ENCODE data around the gene DNM3. TPM values are rescaled to one million over a fixed set of nuclear protein-coding genes. Genes with fewer than 3 reads are reported as not detected.

The DNM3 gene
- total and polyA plus RNA-seq, 2 donors (not counting 1 experiment from before 2014, with no cell fraction given): 1.0 to 1.3 TPM

DNA sequence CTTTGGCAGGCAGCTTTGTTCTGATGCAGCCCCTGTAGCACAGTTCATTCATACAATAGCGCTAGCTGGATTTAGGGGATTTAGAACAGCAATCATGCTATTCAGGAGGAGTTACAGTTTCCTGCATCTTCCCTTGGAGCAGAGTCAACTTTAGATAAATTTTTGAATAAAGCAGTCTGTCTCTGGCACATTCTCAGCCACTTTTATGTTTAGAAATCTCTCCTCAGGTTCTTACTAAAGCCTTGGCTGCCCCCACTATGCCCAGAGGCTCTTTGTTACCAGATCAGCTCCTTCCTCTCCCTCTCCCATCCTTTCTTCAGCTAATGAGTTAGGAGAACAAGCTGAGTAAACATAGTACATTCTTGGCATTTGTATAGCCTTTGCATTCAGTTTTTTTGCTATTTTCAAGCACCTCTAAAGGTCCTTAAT is 619.6 kb downstream of the DNM3 start:
- H3K9ac ChIP-seq (ENCODE audit: low read length): no peak overlapping the region
- no peak overlapping the region for H3K4me3 ChIP-seq (ENCODE audit: control extremely low read depth in 1 of 5, extremely low read depth in 1 of 5, insufficient read depth in 1 of 5, low read depth in 2 of 5, low read length in 4 of 5)
- H3K4me1 Mint-ChIP-seq: no peaks in the 10 kb centered on the region
- no peak overlapping the region for H3K27ac Mint-ChIP-seq
- H3K27me3 Mint-ChIP-seq: peaks cover 9% of the 10 kb centered on the region
- no peaks in the 10 kb centered on the region for H4K20me1 ChIP-seq (ENCODE audit: control insufficient read depth, insufficient read depth, low read length, poor library complexity, severe bottlenecking)
- H3K36me3 ChIP-seq (replicated peaks in 1 of 2; ENCODE audit: control extremely low read depth in 1 of 2, control insufficient read depth in 1 of 2, extremely low read depth in 1 of 2, insufficient read depth in 2 of 2, low read length in 1 of 2): no peaks in the 10 kb centered on the region
- no peaks in the 10 kb centered on the region for H3K9me3 Mint-ChIP-seq (ENCODE audit: insufficient read depth)
- intact Hi-C loops (cut with micrococcal nuclease): no loop called here
- DNase-seq: no peak
- CTCF ChIA-PET: interaction anchor here (1.0 to 1.1 kb wide), 2 partner anchors 10 to 156 kb away, joined by 3 read pairs; no protein-coding TSS in a partner anchor
- no peak overlapping the region for H2AFZ ChIP-seq (ENCODE audit: insufficient read depth, low read depth, low read length, poor library complexity, severe bottlenecking)
- ATAC-seq (ENCODE audit: low read depth): no peak
- H3K4me1 ChIP-seq (ENCODE audit: control insufficient read depth in 2 of 2, insufficient read depth in 2 of 2, low read length in 2 of 2): no peaks in the 10 kb centered on the region
- POLR2A ChIA-PET: no interaction called here
- no peak overlapping the region for H3K4me3 Mint-ChIP-seq
- H3K27ac ChIP-seq (ENCODE audit: low read length in 2 of 2): no peak overlapping the region
- H3K27me3 ChIP-seq (replicated peaks in 1 of 4; ENCODE audit: control extremely low read depth in 1 of 4, control insufficient read depth in 3 of 4, insufficient read depth in 4 of 4, low read length in 3 of 4): no peaks in the 10 kb centered on the region
- H3K4me2 ChIP-seq (replicated peaks; ENCODE audit: low read depth, low read length, poor library complexity, severe bottlenecking): no peak overlapping the region
- H3K9me3 ChIP-seq (ENCODE audit: control extremely low read depth in 1 of 3, control insufficient read depth in 2 of 3, insufficient read depth in 1 of 3, low read length in 2 of 3): no peaks in the 10 kb centered on the region
- no peaks in the 10 kb centered on the region for H3K79me2 ChIP-seq (ENCODE audit: control insufficient read depth, insufficient read depth, low read length)
- WGBS (ENCODE audit: insufficient coverage): 100% methylated on average over 1 of the region's 1 CpG
- no peak for TF ChIP-seq EZH2 (IDR thresholded peaks at IDR 0.05; ENCODE audit: borderline replicate concordance, insufficient read depth, low read depth, low read length, poor library complexity, severe bottlenecking)
- TF ChIP-seq, protein P1, sequence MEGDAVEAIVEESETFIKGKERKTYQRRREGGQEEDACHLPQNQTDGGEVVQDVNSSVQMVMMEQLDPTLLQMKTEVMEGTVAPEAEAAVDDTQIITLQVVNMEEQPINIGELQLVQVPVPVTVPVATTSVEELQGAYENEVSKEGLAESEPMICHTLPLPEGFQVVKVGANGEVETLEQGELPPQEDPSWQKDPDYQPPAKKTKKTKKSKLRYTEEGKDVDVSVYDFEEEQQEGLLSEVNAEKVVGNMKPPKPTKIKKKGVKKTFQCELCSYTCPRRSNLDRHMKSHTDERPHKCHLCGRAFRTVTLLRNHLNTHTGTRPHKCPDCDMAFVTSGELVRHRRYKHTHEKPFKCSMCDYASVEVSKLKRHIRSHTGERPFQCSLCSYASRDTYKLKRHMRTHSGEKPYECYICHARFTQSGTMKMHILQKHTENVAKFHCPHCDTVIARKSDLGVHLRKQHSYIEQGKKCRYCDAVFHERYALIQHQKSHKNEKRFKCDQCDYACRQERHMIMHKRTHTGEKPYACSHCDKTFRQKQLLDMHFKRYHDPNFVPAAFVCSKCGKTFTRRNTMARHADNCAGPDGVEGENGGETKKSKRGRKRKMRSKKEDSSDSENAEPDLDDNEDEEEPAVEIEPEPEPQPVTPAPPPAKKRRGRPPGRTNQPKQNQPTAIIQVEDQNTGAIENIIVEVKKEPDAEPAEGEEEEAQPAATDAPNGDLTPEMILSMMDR (IDR thresholded peaks at IDR 0.05): no peak

Small RNAs within 50 kb of the gene (small RNA-seq; reads per million reads assigned to genes)
- gene MIR199A2 (ENCODE audit: insufficient read length, low read depth, low replicate concordance): not detected
- gene RNU6-157P (ENCODE audit: insufficient read length, low read depth, low replicate concordance): not detected

Other genes with a start within 250 kb of the DNM3 start
- gene MYOCOS, start 219.3 kb upstream of the DNM3 start, total RNA-seq: 0.32 and 0.39 TPM in 2 replicates
- not detected in 2 replicates for gene MYOCOS, start 219.3 kb upstream of the DNM3 start, polyA plus RNA-seq
- gene MYOC, start 188.8 kb upstream of the DNM3 start, total RNA-seq: not detected in 2 replicates
- gene MYOC, start 188.8 kb upstream of the DNM3 start, polyA plus RNA-seq: not detected in 2 replicates
- gene VAMP4, start 99.4 kb upstream of the DNM3 start, total RNA-seq: 17.5 and 21.8 TPM in 2 replicates
- 11.6 and 16.4 TPM in 2 replicates for gene VAMP4, start 99.4 kb upstream of the DNM3 start, polyA plus RNA-seq
- gene METTL13, start 59.8 kb upstream of the DNM3 start, total RNA-seq: 33.0 and 35.4 TPM in 2 replicates
- 9.1 and 16.8 TPM in 2 replicates for gene METTL13, start 59.8 kb upstream of the DNM3 start, polyA plus RNA-seq